ENCODE measurements around the gene DIO1.

The DIO1 gene

GRCh38 chr1:53905509-53905908 is 11.5 kb downstream of the DIO1 start:
- Mint-ChIP-seq H3K36me3 (ENCODE audit: low read depth) (no peaks in the 10 kb centered on the region), H3K9me3 (no peaks in the 10 kb centered on the region), H3K4me3 (no peak overlapping the region), H3K27ac (no peak overlapping the region), H3K4me1 (ENCODE audit: low read depth) (peaks cover 7% of the 10 kb centered on the region), H3K27me3 (ENCODE audit: low read depth) (no peaks in the 10 kb centered on the region)
- no peak for DNase-seq (ENCODE audit: low spot score)

GRCh38 chr1:53906121-53906520 is 12.1 kb downstream of the DIO1 start:
- H3K4me3 Mint-ChIP-seq, result no peak overlapping the region
- H3K36me3 Mint-ChIP-seq (ENCODE audit: low read depth), result no peaks in the 10 kb centered on the region
- H3K27me3 Mint-ChIP-seq (ENCODE audit: low read depth), result no peaks in the 10 kb centered on the region
- H3K27ac Mint-ChIP-seq, result no peak overlapping the region
- H3K4me1 Mint-ChIP-seq (ENCODE audit: low read depth), result peaks cover 4% of the 10 kb centered on the region
- no peak for DNase-seq (ENCODE audit: low spot score)
- H3K9me3 Mint-ChIP-seq, result no peaks in the 10 kb centered on the region

GRCh38 chr1:53909946-53910345 is 16.0 kb downstream of the DIO1 start:
- DNase-seq (ENCODE audit: low spot score), result no peak
- H3K36me3 Mint-ChIP-seq (ENCODE audit: low read depth), result peaks cover 10% of the 10 kb centered on the region
- H3K27ac Mint-ChIP-seq, result no peak overlapping the region
- no peaks in the 10 kb centered on the region for H3K9me3 Mint-ChIP-seq
- H3K4me3 Mint-ChIP-seq, result no peak overlapping the region
- no peaks in the 10 kb centered on the region for H3K27me3 Mint-ChIP-seq (ENCODE audit: low read depth)
- H3K4me1 Mint-ChIP-seq (ENCODE audit: low read depth), result no peaks in the 10 kb centered on the region

DNA sequence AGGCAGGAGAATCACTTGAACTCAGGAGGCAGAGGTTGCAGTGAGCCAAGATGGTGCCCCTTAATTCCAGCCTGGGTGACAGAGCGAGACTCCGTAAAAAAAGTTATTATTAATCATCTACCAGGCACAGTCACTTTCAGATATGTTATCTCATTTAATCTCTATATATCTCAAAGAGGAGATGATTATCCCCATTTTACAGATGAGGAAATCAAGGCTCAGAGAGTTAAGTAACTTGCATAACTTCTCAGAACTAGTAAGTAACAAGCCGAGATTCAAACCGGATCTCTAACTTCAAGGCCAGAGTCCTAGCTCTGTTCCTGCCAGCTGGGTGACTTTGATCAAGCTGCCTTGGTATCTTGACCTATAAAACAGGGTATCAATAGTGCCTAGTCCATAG is 17.5 kb downstream of the DIO1 start:
- Mint-ChIP-seq H3K36me3 (ENCODE audit: low read depth) (peaks cover 20% of the 10 kb centered on the region), H3K4me1 (ENCODE audit: low read depth) (peaks cover 10% of the 10 kb centered on the region), H3K4me3 (no peak overlapping the region), H3K9me3 (no peaks in the 10 kb centered on the region), H3K27me3 (ENCODE audit: low read depth) (no peaks in the 10 kb centered on the region), H3K27ac (no peak overlapping the region)
- no peak for DNase-seq (ENCODE audit: low spot score)

- H3K4me1 Mint-ChIP-seq (ENCODE audit: low read depth), result peaks cover 18% of the 10 kb centered on the region
- no peak overlapping the region for H3K4me3 Mint-ChIP-seq
- no peaks in the 10 kb centered on the region for H3K9me3 Mint-ChIP-seq
- H3K27ac Mint-ChIP-seq, result no peak overlapping the region
- H3K36me3 Mint-ChIP-seq (ENCODE audit: low read depth), result peaks cover 29% of the 10 kb centered on the region
- H3K27me3 Mint-ChIP-seq (ENCODE audit: low read depth), result no peaks in the 10 kb centered on the region
- DNase-seq (ENCODE audit: low spot score), result no peak
Measured at GRCh38 chr1:53913352-53914033, 19.5 kb downstream of the DIO1 start.

DNA sequence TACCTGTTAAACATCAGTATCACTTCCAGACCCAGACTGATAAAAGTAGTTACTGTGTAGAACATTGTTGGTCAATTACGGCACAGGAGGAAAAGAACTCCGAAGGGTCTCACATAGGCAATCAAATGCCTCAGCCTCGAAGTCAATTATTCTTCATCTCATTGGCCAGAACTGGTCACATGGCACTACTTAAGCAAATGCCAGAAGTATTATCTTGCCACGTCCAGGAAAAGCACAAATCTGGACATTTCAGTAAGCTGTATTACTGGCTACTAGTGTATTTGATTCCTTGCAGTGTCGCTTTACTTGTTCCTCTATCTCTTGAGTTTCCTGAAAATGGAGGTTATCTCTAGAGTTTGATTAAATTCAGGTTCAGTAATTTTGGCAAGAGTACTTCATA is 24.4 kb downstream of the DIO1 start:
- peak overlapping the region; percentile 79 for H3K27ac Mint-ChIP-seq
- no peaks in the 10 kb centered on the region for H3K9me3 Mint-ChIP-seq
- no peak for DNase-seq (ENCODE audit: low spot score)
- no peaks in the 10 kb centered on the region for H3K27me3 Mint-ChIP-seq (ENCODE audit: low read depth)
- H3K4me1 Mint-ChIP-seq (ENCODE audit: low read depth), result peaks cover 38% of the 10 kb centered on the region
- no peak overlapping the region for H3K4me3 Mint-ChIP-seq
- peaks cover 38% of the 10 kb centered on the region for H3K36me3 Mint-ChIP-seq (ENCODE audit: low read depth)

GRCh38 chr1:53919675-53920066 is 25.7 kb downstream of the DIO1 start:
- Mint-ChIP-seq H3K9me3 (no peaks in the 10 kb centered on the region), H3K4me1 (ENCODE audit: low read depth) (peaks cover 38% of the 10 kb centered on the region), H3K4me3 (peak overlapping the region; percentile 52), H3K27ac (peak overlapping the region; percentile 79), H3K36me3 (ENCODE audit: low read depth) (peaks cover 42% of the 10 kb centered on the region), H3K27me3 (ENCODE audit: low read depth) (no peaks in the 10 kb centered on the region)
- no peak for DNase-seq (ENCODE audit: low spot score)

DNA sequence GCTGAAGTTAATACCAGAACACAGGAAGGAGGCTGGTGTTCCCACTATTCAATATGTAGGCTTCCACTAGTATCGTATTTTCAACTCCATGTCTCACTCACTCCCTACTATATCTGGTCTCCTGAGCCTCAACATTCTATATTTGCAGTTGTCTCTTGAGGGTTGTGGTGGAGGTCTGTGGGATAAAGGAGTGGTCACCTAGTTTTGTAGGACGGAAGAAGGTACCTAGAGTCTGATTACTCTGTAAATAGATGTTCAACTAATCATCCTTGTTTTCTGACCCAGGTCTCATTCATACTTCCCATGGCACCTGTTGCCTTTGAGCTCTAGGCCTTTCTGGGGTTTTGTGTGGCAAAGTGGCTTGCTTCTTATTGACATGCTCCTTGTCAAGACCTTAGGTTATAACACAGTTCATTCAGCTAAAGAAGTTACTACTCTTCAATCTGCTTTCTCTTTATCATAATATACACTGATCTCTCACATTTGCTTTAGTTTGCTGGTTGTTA is 33.4 kb downstream of the DIO1 start:
- Mint-ChIP-seq H3K4me1 (ENCODE audit: low read depth) (peaks cover 7% of the 10 kb centered on the region), H3K27ac (no peak overlapping the region), H3K9me3 (peaks cover 7% of the 10 kb centered on the region), H3K36me3 (ENCODE audit: low read depth) (peaks cover 55% of the 10 kb centered on the region), H3K27me3 (ENCODE audit: low read depth) (no peaks in the 10 kb centered on the region), H3K4me3 (no peak overlapping the region)
- DNase-seq (ENCODE audit: low spot score), result no peak

- DNase-seq (ENCODE audit: low spot score), result no peak
- no peak overlapping the region for H3K27ac Mint-ChIP-seq
- peaks cover 65% of the 10 kb centered on the region for H3K36me3 Mint-ChIP-seq (ENCODE audit: low read depth)
Measured at GRCh38 chr1:53929246-53929960, 35.4 kb downstream of the DIO1 start.

DNA sequence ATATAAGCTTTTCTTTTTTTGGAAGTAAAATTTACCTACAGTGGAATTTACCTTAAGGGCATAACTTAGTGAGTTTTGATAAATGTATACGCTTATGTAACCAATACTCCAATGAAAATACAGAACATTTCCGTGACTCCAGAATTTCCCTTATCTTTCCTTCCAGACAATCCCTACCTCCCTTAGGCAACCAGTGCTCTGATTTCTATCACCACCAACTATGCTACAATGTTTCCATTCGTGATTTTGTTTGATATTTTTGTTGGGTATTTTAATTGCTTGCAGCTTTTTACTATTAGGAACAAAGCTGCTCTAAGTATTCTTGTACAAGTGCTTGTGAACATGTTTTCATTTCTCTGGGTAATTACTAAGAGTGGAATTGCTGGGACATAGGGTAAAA is 36.9 kb downstream of the DIO1 start:
- peaks cover 72% of the 10 kb centered on the region for H3K36me3 Mint-ChIP-seq (ENCODE audit: low read depth)
- H3K4me3 Mint-ChIP-seq, result no peak overlapping the region
- H3K27ac Mint-ChIP-seq, result no peak overlapping the region
- no peaks in the 10 kb centered on the region for H3K27me3 Mint-ChIP-seq (ENCODE audit: low read depth)
- H3K4me1 Mint-ChIP-seq (ENCODE audit: low read depth), result peaks cover 7% of the 10 kb centered on the region
- peaks cover 26% of the 10 kb centered on the region for H3K9me3 Mint-ChIP-seq
- no peak for DNase-seq (ENCODE audit: low spot score)

More at GRCh38 chr1:53929246-53929960, 35.4 kb downstream of the DIO1 start:
- H3K4me3 Mint-ChIP-seq, result no peak overlapping the region
- peaks cover 17% of the 10 kb centered on the region for H3K9me3 Mint-ChIP-seq
- H3K4me1 Mint-ChIP-seq (ENCODE audit: low read depth), result peaks cover 7% of the 10 kb centered on the region
- H3K27me3 Mint-ChIP-seq (ENCODE audit: low read depth), result no peaks in the 10 kb centered on the region

DNA sequence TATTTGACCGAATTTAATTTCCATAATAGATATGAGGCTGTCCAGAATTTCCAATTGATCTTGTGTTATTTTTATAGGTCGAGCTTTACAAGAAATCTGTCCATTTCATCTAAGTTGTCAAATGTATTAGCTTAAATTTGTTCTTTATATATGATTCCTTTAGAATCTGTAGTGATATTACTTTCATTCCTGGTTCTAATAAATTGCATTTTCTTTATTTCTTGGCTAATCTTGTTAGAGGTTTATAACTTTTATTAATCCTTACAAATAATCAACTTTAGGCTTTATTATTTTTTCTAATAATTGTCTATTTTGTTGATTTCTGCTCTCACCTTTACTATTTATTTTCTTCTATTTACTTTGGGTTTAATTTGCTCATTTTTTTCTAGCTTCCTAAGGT is 37.5 kb downstream of the DIO1 start:
- H3K4me1 Mint-ChIP-seq (ENCODE audit: low read depth), result peaks cover 7% of the 10 kb centered on the region
- no peak overlapping the region for H3K27ac Mint-ChIP-seq
- no peak overlapping the region for H3K4me3 Mint-ChIP-seq
- H3K27me3 Mint-ChIP-seq (ENCODE audit: low read depth), result no peaks in the 10 kb centered on the region
- no peak for DNase-seq (ENCODE audit: low spot score)
- H3K9me3 Mint-ChIP-seq, result peaks cover 27% of the 10 kb centered on the region
- peaks cover 74% of the 10 kb centered on the region for H3K36me3 Mint-ChIP-seq (ENCODE audit: low read depth)

DNA sequence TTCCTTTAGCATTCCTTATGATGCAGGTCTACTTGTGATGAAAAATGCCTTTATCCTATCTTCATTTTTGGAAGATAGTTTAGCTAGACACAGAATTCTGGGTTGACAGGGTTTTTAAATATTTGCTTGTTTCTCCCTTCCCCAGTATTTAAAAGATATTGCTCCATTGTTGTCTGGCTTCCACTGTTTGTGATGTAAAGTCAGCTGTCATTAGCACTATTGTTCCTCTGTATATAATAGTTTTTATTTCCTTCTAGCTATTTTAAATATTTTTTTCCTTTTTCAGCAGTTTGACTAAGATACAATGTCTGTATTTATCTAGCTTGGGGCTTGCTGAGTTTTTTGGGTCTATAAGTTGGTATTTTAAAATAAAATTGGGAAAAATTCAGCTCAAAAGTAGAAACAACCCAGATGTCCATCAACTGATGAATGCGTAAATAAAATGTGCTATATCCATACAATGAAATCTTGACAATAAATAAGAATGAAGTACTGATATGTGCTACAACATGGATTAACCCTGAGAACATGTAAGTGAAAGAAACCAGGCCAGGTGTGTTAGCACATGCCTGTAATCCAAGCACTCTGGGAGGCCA is 40.3 kb downstream of the DIO1 start:
- Mint-ChIP-seq H3K27me3 (ENCODE audit: low read depth) (no peaks in the 10 kb centered on the region), H3K36me3 (ENCODE audit: low read depth) (peaks cover 74% of the 10 kb centered on the region), H3K9me3 (peaks cover 30% of the 10 kb centered on the region), H3K4me1 (ENCODE audit: low read depth) (peaks cover 8% of the 10 kb centered on the region), H3K27ac (no peak overlapping the region), H3K4me3 (no peak overlapping the region)
- DNase-seq (ENCODE audit: low spot score), result no peak

GRCh38 chr1:53936430-53936829 is 42.4 kb downstream of the DIO1 start:
- Mint-ChIP-seq H3K9me3 (peaks cover 30% of the 10 kb centered on the region), H3K27ac (no peak overlapping the region), H3K36me3 (ENCODE audit: low read depth) (peaks cover 76% of the 10 kb centered on the region), H3K4me1 (ENCODE audit: low read depth) (peaks cover 6% of the 10 kb centered on the region), H3K4me3 (no peak overlapping the region), H3K27me3 (ENCODE audit: low read depth) (no peaks in the 10 kb centered on the region)
- DNase-seq (ENCODE audit: low spot score), result no peak

DNA sequence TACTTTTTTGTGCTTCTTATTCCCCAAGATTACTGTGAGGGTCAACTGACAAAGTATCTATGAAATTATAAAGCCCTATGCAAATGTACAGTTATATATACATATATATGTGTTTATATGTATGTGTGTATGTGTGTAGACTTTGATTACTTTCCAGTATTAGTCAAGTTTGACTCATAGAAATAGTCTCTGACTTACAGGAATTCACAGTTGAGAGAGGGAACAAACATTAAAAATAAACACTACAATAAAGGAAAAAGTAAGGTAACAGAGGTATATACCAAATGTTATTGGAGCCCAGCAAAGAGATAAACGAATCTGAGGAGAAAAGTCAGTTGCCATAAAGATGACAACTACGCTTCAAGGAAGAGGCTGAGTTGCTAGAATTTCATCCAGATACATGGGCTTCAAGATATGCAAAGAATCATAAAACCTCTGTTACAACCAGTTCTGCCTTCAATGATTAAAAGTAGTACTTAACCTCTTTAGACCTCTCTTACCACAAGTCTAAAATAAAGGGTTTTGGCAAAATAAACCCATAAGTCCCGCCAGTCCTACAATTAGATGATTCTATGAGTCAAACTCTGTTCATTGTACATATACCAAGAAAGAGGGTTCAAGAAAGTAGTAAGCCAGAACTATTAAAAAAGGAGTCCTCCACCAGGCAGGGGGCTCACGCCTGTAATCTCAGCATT is 44.3 kb downstream of the DIO1 start:
- peaks cover 66% of the 10 kb centered on the region for H3K36me3 Mint-ChIP-seq (ENCODE audit: low read depth)
- peaks cover 20% of the 10 kb centered on the region for H3K4me1 Mint-ChIP-seq (ENCODE audit: low read depth)
- H3K27me3 Mint-ChIP-seq (ENCODE audit: low read depth), result no peaks in the 10 kb centered on the region
- H3K9me3 Mint-ChIP-seq, result peaks cover 22% of the 10 kb centered on the region
- no peak for DNase-seq (ENCODE audit: low spot score)
- no peak overlapping the region for H3K4me3 Mint-ChIP-seq
- H3K27ac Mint-ChIP-seq, result no peak overlapping the region
